Raji (cell line): Measurements from ENCODE around the gene SETBP1.

Source experiments
- POLR2A ChIP-seq: IDR thresholded peaks from 2 replicates; pipeline ENCODE4 v1.6.1; 2011; ENCODE audit warnings: low read depth, low read length, control low read depth; ENCODE audit not compliant: insufficient read depth

SETBP1 gene

GRCh38 chr18:44689736-44690135 is 9.0 kb downstream of the SETBP1 start:
- no peak for TF ChIP-seq POLR2A

- no peak for TF ChIP-seq POLR2A
Measured at GRCh38 chr18:44691148-44691925, 10.6 kb downstream of the SETBP1 start.

- TF ChIP-seq POLR2A = no peak
Measured at GRCh38 chr18:44693030-44693784, 12.5 kb downstream of the SETBP1 start.

- no peak for TF ChIP-seq POLR2A
Measured at GRCh38 chr18:44695503-44695902, 14.8 kb downstream of the SETBP1 start.

- no peak for TF ChIP-seq POLR2A
Measured at GRCh38 chr18:44696892-44697291, 16.2 kb downstream of the SETBP1 start.

GRCh38 chr18:44697315-44697714 is 16.6 kb downstream of the SETBP1 start:
- TF ChIP-seq POLR2A = no peak

- TF ChIP-seq POLR2A = no peak
Measured at GRCh38 chr18:44698518-44698917, 17.8 kb downstream of the SETBP1 start.

- no peak for TF ChIP-seq POLR2A
Measured at GRCh38 chr18:44699572-44700261, 19.0 kb downstream of the SETBP1 start.

GRCh38 chr18:44700652-44701051 is 20.0 kb downstream of the SETBP1 start:
- TF ChIP-seq POLR2A = no peak

GRCh38 chr18:44701227-44701626 is 20.5 kb downstream of the SETBP1 start:
- TF ChIP-seq POLR2A = no peak

- no peak for TF ChIP-seq POLR2A
Measured at GRCh38 chr18:44702594-44702993, 21.9 kb downstream of the SETBP1 start.

GRCh38 chr18:44704135-44704789 is 23.6 kb downstream of the SETBP1 start:
- no peak for TF ChIP-seq POLR2A

GRCh38 chr18:44705075-44705675 is 24.5 kb downstream of the SETBP1 start:
- TF ChIP-seq POLR2A = no peak

GRCh38 chr18:44708451-44709083 is 27.9 kb downstream of the SETBP1 start:
- TF ChIP-seq POLR2A = no peak
